KMS-11 (cell line): ENCODE data around the gene PLA2G4F.

ENCODE experiments used
- H2AFZ ChIP-seq: fragments of 200-600 bp; sonication (generic); 2 replicates; pipeline ENCODE4 v1.6.1; 2016; ENCODE audit warnings: antibody characterized with exemption, mixed run types, low read depth
- H3K27ac ChIP-seq: fragments of 200-600 bp; sonication (generic); 2 replicates; pipeline ENCODE4 v1.6.1; 2016; ENCODE audit warnings: mild to moderate bottlenecking, mixed run types
- H3K27me3 ChIP-seq: fragments of 200-600 bp; sonication (generic); 2 replicates; pipeline ENCODE4 v1.6.1; 2017; ENCODE audit warnings: mild to moderate bottlenecking, low read depth, mixed run types, moderate library complexity; ENCODE audit not compliant: insufficient read depth
- H3K36me3 ChIP-seq: fragments of 200-600 bp; sonication (generic); 2 replicates; pipeline ENCODE4 v1.6.1; 2017; ENCODE audit warnings: mild to moderate bottlenecking, mixed run types; ENCODE audit not compliant: insufficient read depth
- H3K4me1 ChIP-seq: fragments of 200-600 bp; sonication (generic); 2 replicates; pipeline ENCODE4 v1.6.1; 2016; ENCODE audit warnings: mild to moderate bottlenecking, low read depth, mixed run types; ENCODE audit not compliant: poor library complexity, severe bottlenecking
- H3K4me2 ChIP-seq: fragments of 200-600 bp; sonication (generic); 2 replicates; pipeline ENCODE4 v1.7.0; 2016; ENCODE audit warnings: mild to moderate bottlenecking, mixed run types
- H3K4me3 ChIP-seq: fragments of 200-600 bp; sonication (generic); IDR thresholded peaks from 2 replicates; pipeline ENCODE4 v1.6.1; 2017; ENCODE audit warnings: low read depth, low read length, mixed read lengths; ENCODE audit not compliant: insufficient read depth
- H3K79me2 ChIP-seq: fragments of 200-600 bp; sonication (generic); 2 replicates; pipeline ENCODE4 v1.6.1; 2016; ENCODE audit warnings: low read depth, mixed run types; ENCODE audit not compliant: insufficient read depth
- H3K9ac ChIP-seq: fragments of 200-600 bp; sonication (generic); 2 replicates; pipeline ENCODE4 v1.6.1; 2016; ENCODE audit warnings: mild to moderate bottlenecking, mixed run types
- H4K20me1 ChIP-seq: fragments of 200-600 bp; sonication (generic); 2 replicates; pipeline ENCODE4 v1.6.1; 2016; ENCODE audit warnings: mild to moderate bottlenecking, mixed run types; ENCODE audit not compliant: insufficient read depth
- TF ChIP-seq, protein P1 (sequence below): fragments of 200-600 bp; sonication (generic); conservative IDR thresholded peaks from 2 replicates; pipeline ENCODE4 v1.6.1; 2017; ENCODE audit warnings: low read depth, mild to moderate bottlenecking, antibody characterized with exemption, low read length, moderate library complexity, mixed read lengths

The PLA2G4F gene

GRCh38 chr15:42151141-42151561, 5.3 kb downstream of the PLA2G4F start:
- TF ChIP-seq, protein P1, sequence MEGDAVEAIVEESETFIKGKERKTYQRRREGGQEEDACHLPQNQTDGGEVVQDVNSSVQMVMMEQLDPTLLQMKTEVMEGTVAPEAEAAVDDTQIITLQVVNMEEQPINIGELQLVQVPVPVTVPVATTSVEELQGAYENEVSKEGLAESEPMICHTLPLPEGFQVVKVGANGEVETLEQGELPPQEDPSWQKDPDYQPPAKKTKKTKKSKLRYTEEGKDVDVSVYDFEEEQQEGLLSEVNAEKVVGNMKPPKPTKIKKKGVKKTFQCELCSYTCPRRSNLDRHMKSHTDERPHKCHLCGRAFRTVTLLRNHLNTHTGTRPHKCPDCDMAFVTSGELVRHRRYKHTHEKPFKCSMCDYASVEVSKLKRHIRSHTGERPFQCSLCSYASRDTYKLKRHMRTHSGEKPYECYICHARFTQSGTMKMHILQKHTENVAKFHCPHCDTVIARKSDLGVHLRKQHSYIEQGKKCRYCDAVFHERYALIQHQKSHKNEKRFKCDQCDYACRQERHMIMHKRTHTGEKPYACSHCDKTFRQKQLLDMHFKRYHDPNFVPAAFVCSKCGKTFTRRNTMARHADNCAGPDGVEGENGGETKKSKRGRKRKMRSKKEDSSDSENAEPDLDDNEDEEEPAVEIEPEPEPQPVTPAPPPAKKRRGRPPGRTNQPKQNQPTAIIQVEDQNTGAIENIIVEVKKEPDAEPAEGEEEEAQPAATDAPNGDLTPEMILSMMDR: no peak
- no peak overlapping the region for H2AFZ ChIP-seq

GRCh38 chr15:42150219-42150970, 6.0 kb downstream of the PLA2G4F start:
- Histone ChIP-seq H2AFZ (no peak overlapping the region), H3K79me2 (no peaks in the 10 kb centered on the region), H3K36me3 (no peaks in the 10 kb centered on the region), H3K4me1 (no peaks in the 10 kb centered on the region), H3K4me3 (no peak overlapping the region), H3K27ac (no peak overlapping the region), H3K27me3 (no peaks in the 10 kb centered on the region), H3K9ac (no peak overlapping the region), H3K4me2 (no peak overlapping the region), H4K20me1 (no peaks in the 10 kb centered on the region)
- TF ChIP-seq, protein P1: no peak

More at GRCh38 chr15:42151141-42151561, 5.3 kb downstream of the PLA2G4F start:
- Histone ChIP-seq H3K4me1 (no peaks in the 10 kb centered on the region), H3K27me3 (no peaks in the 10 kb centered on the region), H3K9ac (no peak overlapping the region), H4K20me1 (no peaks in the 10 kb centered on the region), H3K36me3 (no peaks in the 10 kb centered on the region), H3K27ac (no peak overlapping the region), H3K4me2 (no peak overlapping the region), H3K4me3 (no peak overlapping the region), H3K79me2 (no peaks in the 10 kb centered on the region)

GRCh38 chr15:42149493-42150218, 6.8 kb downstream of the PLA2G4F start:
- Histone ChIP-seq H2AFZ (no peak overlapping the region), H3K4me2 (no peak overlapping the region), H3K27me3 (no peaks in the 10 kb centered on the region), H3K9ac (no peak overlapping the region), H3K4me3 (no peak overlapping the region), H3K36me3 (no peaks in the 10 kb centered on the region), H3K79me2 (no peaks in the 10 kb centered on the region), H3K4me1 (no peaks in the 10 kb centered on the region), H3K27ac (no peak overlapping the region), H4K20me1 (no peaks in the 10 kb centered on the region)
- TF ChIP-seq, protein P1: no peak

DNA sequence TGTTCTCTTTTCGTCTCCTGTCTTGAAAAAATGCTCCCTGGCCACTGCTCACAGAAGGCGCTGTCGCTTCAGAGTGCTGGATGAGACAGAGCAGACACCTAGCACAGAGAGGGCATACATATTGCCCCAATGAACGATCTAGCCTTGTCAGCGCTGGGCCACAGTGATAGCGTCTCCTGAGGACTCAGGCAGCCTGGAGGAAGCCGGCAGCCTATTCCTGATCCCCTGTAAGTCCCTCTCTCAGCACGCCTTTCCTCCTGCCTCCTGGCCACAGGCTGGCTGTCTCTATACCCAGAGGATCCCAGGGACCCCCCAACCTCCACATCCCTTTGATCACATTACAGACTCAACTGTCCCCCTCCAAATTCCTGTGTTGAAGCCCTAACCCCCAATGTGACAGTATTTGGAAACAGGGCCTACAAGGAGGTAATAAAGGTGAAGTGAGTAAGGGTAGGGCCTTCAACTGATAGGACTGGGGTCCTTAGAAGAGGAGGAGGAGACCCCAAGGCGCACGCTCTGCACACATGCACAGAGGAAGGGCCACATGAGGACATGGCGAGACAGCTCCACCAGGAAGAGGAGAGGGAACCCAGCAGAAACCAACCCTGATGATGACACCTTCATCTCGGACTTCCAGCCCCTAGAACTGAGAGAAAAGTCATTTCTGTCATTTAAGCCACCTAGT, 7.5 kb downstream of the PLA2G4F start:
- no peak overlapping the region for H3K27ac ChIP-seq
- H3K4me3 ChIP-seq: no peak overlapping the region
- no peaks in the 10 kb centered on the region for H4K20me1 ChIP-seq
- 0 out of 2 replicates have a peak, but pooled peaks cover 2% of the 10 kb centered on the region for H3K27me3 ChIP-seq
- no peaks in the 10 kb centered on the region for H3K79me2 ChIP-seq
- TF ChIP-seq, protein P1: no peak
- H3K36me3 ChIP-seq: no peaks in the 10 kb centered on the region
- no peak overlapping the region for H3K4me2 ChIP-seq
- H3K9ac ChIP-seq: no peak overlapping the region
- no peak overlapping the region for H2AFZ ChIP-seq
- no peaks in the 10 kb centered on the region for H3K4me1 ChIP-seq
